ENCODE data around the gene SMARCA5.

SMARCA5 gene

DNA sequence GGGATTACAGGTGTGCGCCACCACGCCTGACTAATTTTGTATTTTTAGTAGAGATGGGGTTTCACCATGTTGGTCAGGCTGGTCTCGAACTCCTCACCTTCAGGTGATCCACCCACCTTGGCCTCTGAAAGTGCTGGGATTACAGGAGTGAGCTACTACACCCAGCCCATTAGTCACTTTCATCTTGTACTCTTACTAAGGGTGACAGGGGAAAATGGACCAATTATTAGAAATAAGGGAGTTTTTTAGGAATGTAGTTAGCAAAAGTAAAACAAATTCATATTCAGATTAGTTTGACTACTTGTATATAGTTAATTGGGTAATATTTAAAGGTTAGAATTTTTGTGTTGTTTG lies 26.1 kb downstream of the SMARCA5 start:
- DNase-seq = no peak

GRCh38 chr4:143549928-143550327 lies 36.4 kb downstream of the SMARCA5 start:
- DNase-seq = no peak

GRCh38 chr4:143554728-143555597 lies 41.5 kb downstream of the SMARCA5 start:
- no peak for DNase-seq

GRCh38 chr4:143555676-143556075 lies 42.2 kb downstream of the SMARCA5 start:
- DNase-seq = no peak

GRCh38 chr4:143558286-143558685 lies 44.8 kb downstream of the SMARCA5 start:
- DNase-seq = no peak

GRCh38 chr4:143558823-143559756 lies 45.6 kb downstream of the SMARCA5 start:
- peak; percentile 76 for DNase-seq

DNA sequence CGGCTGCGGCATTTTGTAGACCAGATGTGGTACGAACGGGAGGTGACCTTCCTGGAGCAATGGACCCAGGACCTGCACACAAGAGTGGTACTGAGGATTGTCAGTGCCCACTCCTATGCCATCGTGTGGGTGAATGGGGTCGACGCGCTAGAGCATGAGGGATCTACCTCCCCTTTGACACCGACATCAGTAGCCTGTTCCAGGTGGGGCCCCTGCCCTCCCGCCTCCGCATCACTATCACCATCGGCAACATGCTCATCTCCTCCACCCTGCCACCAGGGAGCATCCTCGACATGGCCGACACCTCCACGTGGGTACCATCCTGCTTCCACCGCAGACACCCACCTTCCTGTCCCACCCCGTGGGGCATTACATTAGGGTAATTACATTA lies 46.2 kb downstream of the SMARCA5 start:
- peak; percentile 15 for DNase-seq

GRCh38 chr4:143564472-143564871 lies 51.0 kb downstream of the SMARCA5 start:
- no peak for DNase-seq

DNA sequence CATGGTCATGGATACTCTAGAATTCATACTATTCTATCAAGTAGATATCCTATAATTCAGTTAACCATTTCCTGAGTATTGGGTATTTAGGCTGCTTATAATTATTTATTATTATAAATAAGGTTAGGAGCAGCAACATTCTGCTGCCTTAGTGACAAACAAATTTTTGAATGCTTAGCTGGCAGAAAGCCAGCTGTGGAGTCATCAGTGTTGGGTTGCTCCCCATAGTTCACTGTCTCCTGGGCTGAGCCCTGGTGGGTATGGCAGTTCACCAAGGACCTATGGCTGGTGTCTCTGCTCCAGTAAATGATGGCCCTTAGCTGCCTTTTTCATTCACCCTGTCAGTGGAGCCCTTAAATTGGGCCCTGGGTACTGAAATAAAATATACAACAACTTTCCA lies 61.8 kb downstream of the SMARCA5 start:
- no peak for DNase-seq

- no peak for DNase-seq
Observed at GRCh38 chr4:143581331-143581946, 67.9 kb downstream of the SMARCA5 start.

DNA sequence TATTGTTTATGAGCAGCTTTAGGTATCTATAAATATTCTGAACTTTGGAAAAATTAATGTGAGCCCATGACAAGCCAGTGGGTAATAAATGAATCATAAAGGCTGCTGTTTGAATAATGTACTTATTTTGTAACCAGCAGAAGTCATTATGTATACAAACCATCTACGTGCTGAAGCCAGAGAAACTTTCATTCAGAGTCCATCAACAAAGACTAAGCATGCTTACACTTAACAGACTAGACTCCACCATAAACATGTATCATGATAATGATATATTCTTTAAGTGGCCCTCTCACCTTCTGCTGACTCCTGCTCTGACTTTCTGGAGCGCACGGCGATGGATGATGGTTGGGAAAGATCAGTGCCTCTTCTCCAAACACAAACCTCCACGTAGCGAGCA lies 72.0 kb downstream of the SMARCA5 start:
- DNase-seq = no peak

DNA sequence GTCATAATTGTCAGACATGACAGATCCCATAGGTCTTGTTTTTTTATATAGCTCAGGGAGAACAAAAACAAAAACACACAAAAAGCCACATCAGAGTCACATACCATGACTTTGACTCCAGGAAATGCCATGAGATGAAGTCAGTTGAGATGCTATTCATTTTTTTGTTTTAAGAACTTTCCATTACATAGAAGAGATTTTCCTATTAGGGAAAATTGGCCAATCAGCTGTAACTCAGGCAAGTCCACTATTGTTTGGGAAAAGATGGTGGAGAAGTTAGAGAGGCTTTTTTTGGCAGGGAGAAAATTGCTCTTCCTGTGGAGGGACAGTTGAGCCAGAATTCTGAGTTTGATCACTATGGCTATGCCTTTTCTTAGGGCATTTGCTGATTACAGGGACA lies 72.6 kb downstream of the SMARCA5 start:
- no peak for DNase-seq

- DNase-seq = no peak
Observed at GRCh38 chr4:143587703-143588102, 74.2 kb downstream of the SMARCA5 start.

DNA sequence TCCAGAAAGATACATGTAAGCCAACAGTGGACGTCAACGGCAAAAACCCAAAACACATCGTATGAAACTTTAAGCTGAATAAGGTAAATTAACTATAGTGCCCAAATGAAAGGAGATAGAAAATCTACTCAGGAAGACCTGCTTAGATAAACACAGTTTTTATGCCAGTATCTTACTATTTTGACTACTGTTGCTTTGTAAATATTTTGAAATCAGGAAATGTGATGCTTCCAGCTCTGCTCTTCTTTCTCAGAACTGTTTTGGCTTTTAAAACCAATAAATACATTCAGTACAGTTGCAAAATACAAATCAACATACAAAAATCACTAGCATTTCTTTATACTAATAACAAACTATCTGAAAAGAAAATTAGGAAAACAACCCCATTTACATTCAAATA lies 83.8 kb downstream of the SMARCA5 start:
- DNase-seq = no peak

GRCh38 chr4:143598816-143599215 lies 85.3 kb downstream of the SMARCA5 start:
- DNase-seq = no peak

- DNase-seq = no peak
Observed at GRCh38 chr4:143599827-143600226, 86.3 kb downstream of the SMARCA5 start.

DNA sequence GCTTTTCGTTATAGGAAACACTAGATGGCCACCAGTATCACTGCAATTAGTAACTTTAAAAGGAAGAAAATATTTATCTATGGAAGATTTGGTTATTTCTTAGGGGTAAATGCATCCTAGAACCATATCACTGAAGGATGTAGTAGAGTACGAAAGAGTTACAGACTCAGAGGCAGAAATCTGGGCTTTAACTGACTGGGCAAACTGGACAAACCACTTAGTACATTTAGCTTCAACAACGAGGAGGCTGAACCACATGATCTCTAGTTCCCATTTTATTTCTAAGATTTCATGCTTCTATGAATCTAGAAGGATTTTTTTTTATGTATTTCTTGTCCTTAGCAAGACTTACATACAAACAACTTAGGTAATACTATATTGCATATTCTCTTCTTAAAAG lies 93.0 kb downstream of the SMARCA5 start:
- no peak for DNase-seq

Data from CD4-positive, alpha-beta T cell treated with Interleukin-17A for 4 hours (primary cell).